Activated T-helper 17 cell treated with anti-CD3 and anti-CD28 coated beads, Interleukin-2, amount 50 U/mL, for 72 hours (primary cell): ENCODE data around the gene RIMS3. TPM values are rescaled to one million over a fixed set of nuclear protein-coding genes. Genes with fewer than 3 reads are reported as not detected.
A peak's percentile ranks its signal among the peaks of the same experiment; 100 is the strongest.

Experiments
- ATAC-seq: fragments of 150-1000 bp; cut with Tn5 transposase; replicated peaks from 2 replicates; pipeline ENCODE4 v1.10.0; 2021; ENCODE audit warnings: mild to moderate bottlenecking, moderate library complexity
- H3K27ac Mint-ChIP-seq: one replicate; pipeline ENCODE4 v1.8.0; 2022; ENCODE audit warnings: mixed read lengths
- H3K27me3 Mint-ChIP-seq: one replicate; pipeline ENCODE4 v1.8.0; 2022; ENCODE audit warnings: mixed read lengths
- H3K36me3 Mint-ChIP-seq: one replicate; pipeline ENCODE4 v1.8.0; 2022; ENCODE audit warnings: low read depth, mild to moderate bottlenecking, mixed read lengths
- H3K4me1 Mint-ChIP-seq: one replicate; pipeline ENCODE4 v1.8.0; 2022; ENCODE audit warnings: mixed read lengths
- H3K4me3 Mint-ChIP-seq: one replicate; pipeline ENCODE4 v1.8.0; 2022; ENCODE audit warnings: mild to moderate bottlenecking, mixed read lengths
- H3K9me3 Mint-ChIP-seq: one replicate; pipeline ENCODE4 v1.8.0; 2022; ENCODE audit warnings: mixed read lengths
- total RNA-seq, 2 donors: library from RNA; stranded (reverse); gene quantifications; one replicate each; pipeline ENCODE4 v1.2.3, GENCODE V29; 2022

Gene RIMS3
- total RNA-seq, 2 donors from 2014 or later = 3.0 to 4.2 TPM

DNA sequence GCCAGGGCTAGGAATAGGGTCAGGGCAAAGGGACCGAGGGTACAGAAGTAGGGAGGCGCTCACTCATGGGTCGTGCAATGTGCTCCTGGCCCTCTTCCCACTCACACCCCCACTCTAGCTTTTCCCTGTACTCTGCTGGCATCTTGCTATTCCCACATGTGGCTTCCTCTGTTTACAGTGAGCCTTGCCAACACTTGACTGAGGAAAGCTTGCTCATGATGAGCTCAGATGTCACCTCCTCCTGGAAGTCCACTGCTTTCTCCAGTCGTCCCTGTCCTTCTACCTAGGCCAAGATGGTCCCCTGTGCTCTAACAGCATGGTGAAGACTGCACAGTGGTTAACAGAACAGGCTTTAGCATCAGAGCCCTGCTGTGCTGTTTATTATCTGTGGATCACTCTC, 8.0 kb upstream of the RIMS3 start:
- H3K27ac Mint-ChIP-seq = no peak overlapping the region
- peaks cover 3% of the 10 kb centered on the region for H3K27me3 Mint-ChIP-seq
- H3K36me3 Mint-ChIP-seq = no peaks in the 10 kb centered on the region
- H3K9me3 Mint-ChIP-seq = no peaks in the 10 kb centered on the region
- H3K4me1 Mint-ChIP-seq = no peaks in the 10 kb centered on the region
- ATAC-seq = no peak
- no peak overlapping the region for H3K4me3 Mint-ChIP-seq

DNA sequence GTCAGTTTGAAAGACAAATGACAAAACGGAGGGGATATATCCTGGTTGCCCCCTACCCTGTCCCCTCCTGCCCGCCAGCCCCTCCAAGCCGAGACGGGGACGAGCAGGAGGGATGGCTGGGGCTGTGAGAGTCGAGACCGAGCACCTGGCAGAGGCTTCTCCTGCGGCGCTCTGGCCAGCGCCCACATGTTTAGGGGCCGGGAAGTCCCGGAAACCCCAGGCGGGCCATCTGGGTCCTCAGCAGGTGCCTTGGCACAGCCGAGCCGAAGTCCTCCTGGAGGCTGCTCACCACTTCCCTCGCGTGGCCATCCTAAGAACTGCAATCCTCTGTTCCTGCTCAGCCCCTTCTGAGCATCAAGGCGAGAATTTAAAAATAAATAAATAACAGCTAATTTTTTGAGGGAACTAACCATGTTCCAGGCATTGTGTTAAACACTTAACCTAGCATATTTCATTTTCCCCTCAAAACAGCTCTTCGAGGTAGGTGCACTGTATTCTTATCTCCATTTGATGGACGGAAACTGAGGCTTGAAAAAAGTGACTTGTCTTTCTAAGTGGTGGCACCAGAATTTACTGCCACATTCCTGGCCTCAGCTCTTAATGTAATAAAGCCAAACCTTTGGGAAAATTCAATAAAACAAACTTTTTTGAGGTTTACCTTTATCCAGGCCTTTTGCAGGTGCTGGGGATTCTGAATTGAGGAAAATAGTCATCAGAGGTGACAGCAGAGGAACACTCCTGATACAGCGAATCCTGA, 3.5 kb upstream of the RIMS3 start:
- H3K4me3 Mint-ChIP-seq = peak overlapping the region; percentile 66

DNA sequence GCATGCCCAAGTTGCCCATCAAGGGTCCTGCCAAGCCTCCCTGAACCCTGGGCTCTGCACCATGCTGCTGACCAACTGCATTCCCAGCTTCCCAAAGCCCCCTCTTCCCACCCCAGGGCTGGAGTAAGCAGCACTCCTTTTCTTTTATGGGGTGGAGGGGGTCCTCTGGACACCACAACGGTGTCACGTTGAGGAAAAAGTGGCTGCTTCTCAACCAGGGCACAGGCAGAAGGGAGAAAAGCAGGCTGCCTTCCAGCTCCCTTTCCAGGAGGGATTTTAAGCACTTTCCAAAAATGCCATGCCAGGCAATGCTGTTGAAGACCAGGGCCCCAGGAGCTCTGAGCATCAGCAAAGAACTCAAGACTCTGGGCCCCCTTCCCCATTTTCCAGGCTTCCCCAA, 691 bp downstream of the RIMS3 start:
- Mint-ChIP-seq H3K4me3 (peak overlapping the region; percentile 59), H3K4me1 (peaks cover 20% of the 10 kb centered on the region), H3K27ac (no peak overlapping the region), H3K36me3 (no peaks in the 10 kb centered on the region), H3K9me3 (no peaks in the 10 kb centered on the region), H3K27me3 (peaks cover 1% of the 10 kb centered on the region)
- ATAC-seq = no peak

More for the DNA sequence above, 3.5 kb upstream of the RIMS3 start:
- ATAC-seq = peak; percentile 72
- H3K4me1 Mint-ChIP-seq = peaks cover 5% of the 10 kb centered on the region
- H3K9me3 Mint-ChIP-seq = no peaks in the 10 kb centered on the region
- H3K27me3 Mint-ChIP-seq = peaks cover 3% of the 10 kb centered on the region
- H3K36me3 Mint-ChIP-seq = no peaks in the 10 kb centered on the region
- no peak overlapping the region for H3K27ac Mint-ChIP-seq

- Mint-ChIP-seq H3K27me3 (no peaks in the 10 kb centered on the region), H3K4me1 (peaks cover 20% of the 10 kb centered on the region), H3K36me3 (no peaks in the 10 kb centered on the region), H3K27ac (no peak overlapping the region), H3K4me3 (peak overlapping the region; percentile 59), H3K9me3 (no peaks in the 10 kb centered on the region)
- no peak for ATAC-seq
These were observed 1.3 kb downstream of the RIMS3 start for GRCh38 chr1:40664167-40664537.

- no peak for ATAC-seq
- Mint-ChIP-seq H3K27me3 (no peaks in the 10 kb centered on the region), H3K4me1 (peaks cover 20% of the 10 kb centered on the region), H3K27ac (peak overlapping the region; percentile 26), H3K9me3 (no peaks in the 10 kb centered on the region), H3K36me3 (no peaks in the 10 kb centered on the region), H3K4me3 (peak overlapping the region; percentile 16)
These were observed 1.9 kb downstream of the RIMS3 start for GRCh38 chr1:40663324-40664166.

DNA sequence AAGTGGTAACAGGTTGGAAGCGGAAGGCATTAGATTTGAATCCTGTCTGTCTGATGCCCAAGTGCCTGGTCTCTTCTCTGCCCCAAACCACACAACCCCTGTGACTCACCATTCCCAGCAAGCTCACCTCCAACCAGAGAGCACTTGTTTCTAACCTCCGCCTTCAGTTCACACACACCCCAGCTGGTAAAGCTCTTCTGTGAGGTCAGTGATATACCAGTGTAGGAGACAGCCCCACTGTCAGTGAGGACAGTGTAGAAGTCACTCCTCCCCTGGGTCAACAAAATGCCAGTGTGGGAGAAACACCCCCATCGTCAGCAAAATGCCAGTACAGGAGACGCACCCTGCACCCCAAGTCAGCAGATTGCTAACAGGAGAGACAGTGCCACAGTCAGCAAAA, 2.6 kb downstream of the RIMS3 start:
- ATAC-seq = peak; percentile 82

GRCh38 chr1:40662151-40662550, 3.3 kb downstream of the RIMS3 start:
- Mint-ChIP-seq H3K36me3 (no peaks in the 10 kb centered on the region), H3K4me1 (peaks cover 20% of the 10 kb centered on the region), H3K4me3 (no peak overlapping the region), H3K27me3 (no peaks in the 10 kb centered on the region), H3K9me3 (no peaks in the 10 kb centered on the region), H3K27ac (no peak overlapping the region)
- ATAC-seq = no peak

More for the DNA sequence above, 2.6 kb downstream of the RIMS3 start:
- peak overlapping the region; percentile 16 for H3K4me3 Mint-ChIP-seq
- peaks cover 20% of the 10 kb centered on the region for H3K4me1 Mint-ChIP-seq
- no peaks in the 10 kb centered on the region for H3K9me3 Mint-ChIP-seq
- peak overlapping the region; percentile 26 for H3K27ac Mint-ChIP-seq
- no peaks in the 10 kb centered on the region for H3K36me3 Mint-ChIP-seq
- no peaks in the 10 kb centered on the region for H3K27me3 Mint-ChIP-seq

DNA sequence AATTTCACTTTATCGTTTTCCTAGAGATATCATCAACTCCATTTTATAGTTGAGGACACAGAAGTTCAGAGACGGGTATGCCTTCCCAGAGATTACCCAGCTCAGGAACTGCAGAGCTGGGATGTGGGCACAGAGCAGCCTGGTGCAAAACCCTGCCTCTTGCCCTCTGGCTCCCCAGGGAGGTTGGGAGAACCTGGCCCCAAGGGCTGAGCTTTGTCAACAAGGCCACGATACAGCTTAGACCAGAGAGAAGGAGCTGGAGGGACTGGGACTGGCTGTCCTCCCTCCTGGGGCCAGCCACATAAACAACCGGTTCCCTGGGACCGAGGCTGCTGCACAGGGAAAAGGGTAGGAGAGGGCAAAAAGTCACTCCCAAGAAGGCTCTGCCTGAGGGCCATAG, 3.8 kb downstream of the RIMS3 start:
- Mint-ChIP-seq H3K27me3 (no peaks in the 10 kb centered on the region), H3K27ac (no peak overlapping the region), H3K4me1 (peaks cover 20% of the 10 kb centered on the region), H3K36me3 (no peaks in the 10 kb centered on the region), H3K4me3 (no peak overlapping the region), H3K9me3 (no peaks in the 10 kb centered on the region)
- no peak for ATAC-seq

- H3K27me3 Mint-ChIP-seq = peaks cover under 1% of the 10 kb centered on the region
- no peaks in the 10 kb centered on the region for H3K9me3 Mint-ChIP-seq
- H3K4me3 Mint-ChIP-seq = no peak overlapping the region
- H3K4me1 Mint-ChIP-seq = peaks cover 18% of the 10 kb centered on the region
- no peak overlapping the region for H3K27ac Mint-ChIP-seq
- H3K36me3 Mint-ChIP-seq = no peaks in the 10 kb centered on the region
- no peak for ATAC-seq
These were observed 5.9 kb downstream of the RIMS3 start for GRCh38 chr1:40659649-40659947.

DNA sequence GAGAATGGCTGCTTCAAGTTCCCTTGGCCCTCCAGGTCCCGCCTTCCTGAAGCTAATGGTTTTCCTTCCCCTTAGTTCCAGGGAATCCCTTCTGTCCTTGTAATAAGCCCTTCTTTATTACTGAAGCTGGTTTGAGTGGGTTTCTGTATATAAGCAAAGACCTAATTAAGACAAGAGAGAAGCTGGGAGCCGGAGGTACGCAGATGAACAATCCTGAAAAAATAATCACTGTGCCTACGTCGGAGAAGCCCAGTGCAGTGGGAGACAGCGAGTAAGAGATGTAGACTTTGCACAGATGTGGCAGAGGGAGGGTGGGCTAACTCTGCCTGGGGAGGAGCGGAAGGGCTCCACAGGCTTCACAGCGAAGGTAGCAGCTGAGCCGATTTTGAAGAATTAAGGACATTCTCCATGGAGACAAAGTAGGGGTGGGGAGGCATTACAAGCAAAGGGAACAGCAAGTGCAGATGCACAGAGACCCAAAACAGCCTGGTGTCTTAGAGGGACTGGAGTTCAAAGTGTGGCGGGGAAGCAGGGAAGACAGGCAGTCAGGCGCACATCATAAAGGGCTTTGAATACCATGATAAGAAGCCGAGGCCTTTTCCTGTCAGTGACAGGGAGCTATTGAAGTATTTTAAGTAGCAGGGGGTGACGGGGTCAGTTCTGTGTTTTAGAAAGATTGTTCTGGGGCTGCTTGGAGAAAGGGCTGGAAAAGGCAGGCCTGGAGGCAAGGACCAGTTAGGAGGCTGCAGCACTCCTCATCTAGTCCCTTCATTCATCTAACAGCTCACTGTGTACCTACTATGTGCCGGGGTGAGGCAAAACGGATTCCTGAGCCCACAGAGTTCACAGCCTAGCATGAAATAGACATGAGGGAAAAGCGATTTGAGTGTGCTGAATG, 6.5 kb downstream of the RIMS3 start:
- Mint-ChIP-seq H3K9me3 (no peaks in the 10 kb centered on the region), H3K27ac (no peak overlapping the region), H3K4me3 (no peak overlapping the region), H3K27me3 (peaks cover 3% of the 10 kb centered on the region), H3K4me1 (peaks cover 21% of the 10 kb centered on the region), H3K36me3 (no peaks in the 10 kb centered on the region)
- no peak for ATAC-seq

DNA sequence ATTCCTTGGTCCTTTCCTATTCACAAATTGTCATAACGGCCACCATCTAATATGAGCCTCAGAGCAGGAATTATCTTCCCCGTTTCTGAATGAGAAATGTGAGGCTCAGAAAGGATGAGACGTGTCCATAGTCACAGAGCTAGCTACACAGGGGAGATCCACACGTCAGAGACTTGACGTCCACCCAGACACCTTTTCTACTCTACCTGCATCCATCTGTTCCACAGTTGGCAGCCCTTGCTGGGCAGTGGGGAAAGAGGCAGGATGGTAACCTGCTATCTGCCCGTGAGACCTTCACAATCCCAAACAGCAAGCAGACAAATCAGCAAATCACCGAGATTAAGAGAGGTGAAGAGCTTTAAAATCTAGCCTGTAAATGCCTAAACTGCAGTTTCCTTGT, 8.4 kb downstream of the RIMS3 start:
- H3K27me3 Mint-ChIP-seq = peaks cover 3% of the 10 kb centered on the region
- no peak overlapping the region for H3K27ac Mint-ChIP-seq
- H3K4me1 Mint-ChIP-seq = peaks cover 6% of the 10 kb centered on the region
- no peaks in the 10 kb centered on the region for H3K36me3 Mint-ChIP-seq
- H3K4me3 Mint-ChIP-seq = no peak overlapping the region
- H3K9me3 Mint-ChIP-seq = no peaks in the 10 kb centered on the region
- no peak for ATAC-seq

DNA sequence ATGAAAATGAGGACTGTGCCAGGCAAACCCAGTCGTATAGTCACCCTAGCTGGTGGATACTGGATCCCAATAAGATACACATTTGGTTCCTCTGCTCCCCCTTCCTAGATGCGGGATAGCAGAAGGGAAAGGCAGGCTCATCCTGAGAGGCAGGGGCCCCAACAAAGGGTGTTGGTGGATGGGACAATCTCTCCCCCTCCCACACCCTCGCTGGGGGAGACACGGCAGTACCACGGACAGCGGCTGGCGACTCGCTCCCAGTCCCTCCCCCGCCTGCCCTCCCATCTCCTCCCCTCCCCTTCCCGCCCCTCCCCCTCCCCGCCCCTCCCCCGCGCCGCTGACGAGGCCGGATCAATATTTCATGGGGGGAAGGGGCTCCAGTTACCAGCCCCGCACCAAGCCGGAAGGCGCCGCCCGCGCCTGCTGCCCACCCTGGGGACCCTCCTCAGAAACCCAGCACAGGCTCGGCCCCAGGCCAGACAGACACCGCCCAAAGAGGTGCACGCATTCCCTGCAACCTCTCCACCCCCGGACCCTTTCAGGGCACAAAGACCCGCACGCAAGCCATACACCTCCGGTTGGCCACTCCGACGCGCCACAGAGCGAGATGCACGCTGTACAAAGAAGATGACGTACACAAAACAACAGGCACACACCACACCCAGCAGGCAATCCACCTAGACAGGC, 11.5 kb downstream of the RIMS3 start:
- H3K27me3 Mint-ChIP-seq = peaks cover 3% of the 10 kb centered on the region
- no peak for ATAC-seq
- H3K4me1 Mint-ChIP-seq = peaks cover 10% of the 10 kb centered on the region
- H3K4me3 Mint-ChIP-seq = no peak overlapping the region
- no peaks in the 10 kb centered on the region for H3K36me3 Mint-ChIP-seq
- no peaks in the 10 kb centered on the region for H3K9me3 Mint-ChIP-seq
- H3K27ac Mint-ChIP-seq = no peak overlapping the region

DNA sequence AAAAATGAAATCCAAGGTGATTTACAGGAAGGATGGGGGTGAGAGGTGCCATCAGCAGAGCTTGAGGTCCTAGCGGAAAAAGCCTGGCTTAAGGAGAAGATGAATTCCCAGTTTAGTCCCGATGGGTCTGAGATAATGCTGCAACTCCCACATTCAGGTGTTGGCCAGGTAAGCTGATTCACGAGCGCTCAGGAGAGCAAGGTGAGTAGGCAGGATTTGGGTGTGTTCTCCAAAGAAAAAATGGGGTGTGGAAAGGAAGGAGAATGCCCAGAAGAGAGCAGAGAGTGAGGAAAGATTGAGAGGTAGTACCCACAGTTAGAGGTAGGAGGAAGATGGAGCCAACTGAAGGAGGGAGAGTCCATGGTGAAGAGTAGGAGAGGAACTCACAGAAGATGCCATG, 12.5 kb downstream of the RIMS3 start:
- peaks cover 3% of the 10 kb centered on the region for H3K27me3 Mint-ChIP-seq
- H3K4me1 Mint-ChIP-seq = peaks cover 10% of the 10 kb centered on the region
- H3K27ac Mint-ChIP-seq = no peak overlapping the region
- no peak overlapping the region for H3K4me3 Mint-ChIP-seq
- H3K9me3 Mint-ChIP-seq = no peaks in the 10 kb centered on the region
- no peaks in the 10 kb centered on the region for H3K36me3 Mint-ChIP-seq
- no peak for ATAC-seq

DNA sequence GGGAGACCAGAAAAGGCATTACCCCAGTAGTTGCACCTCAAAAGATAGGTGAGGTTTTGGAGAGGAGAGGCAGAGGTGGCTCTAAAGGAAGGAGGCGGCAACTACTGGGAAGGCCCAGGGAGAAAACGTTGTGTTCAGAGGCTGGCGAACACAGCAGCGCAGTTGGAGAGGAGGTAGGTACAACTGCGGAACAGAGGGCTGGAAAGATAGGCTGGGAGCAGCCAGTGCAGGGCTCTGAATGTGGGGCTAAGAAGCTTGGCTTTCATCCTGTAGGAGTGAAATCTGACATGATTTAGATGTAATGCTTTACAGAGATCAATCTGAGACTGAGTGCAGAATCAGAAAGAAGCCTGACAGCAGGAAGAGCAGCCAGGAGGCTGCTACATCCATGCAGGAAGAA, 13.0 kb downstream of the RIMS3 start:
- no peak for ATAC-seq

More for the DNA sequence above, 13.0 kb downstream of the RIMS3 start:
- Mint-ChIP-seq H3K9me3 (no peaks in the 10 kb centered on the region), H3K27me3 (peaks cover 3% of the 10 kb centered on the region), H3K36me3 (no peaks in the 10 kb centered on the region), H3K4me1 (peaks cover 10% of the 10 kb centered on the region), H3K27ac (no peak overlapping the region), H3K4me3 (no peak overlapping the region)
